GM18519 (cell line): ENCODE data around the gene ZMYND8.
"Not testable (repeated sequence)": the region's sequence is repeated elsewhere in the genome, so short reads cannot be mapped to it uniquely, and the experiment has no call there.

Experiments used
- ATAC-seq: cut with Tn5 transposase; IDR thresholded peaks from one replicate; pipeline ENCODE4 v1.9.1; 2021; ENCODE audit warnings: mild to moderate bottlenecking, moderate library complexity; ENCODE audit not compliant: unreplicated experiment, low FRiP score

Gene ZMYND8

DNA sequence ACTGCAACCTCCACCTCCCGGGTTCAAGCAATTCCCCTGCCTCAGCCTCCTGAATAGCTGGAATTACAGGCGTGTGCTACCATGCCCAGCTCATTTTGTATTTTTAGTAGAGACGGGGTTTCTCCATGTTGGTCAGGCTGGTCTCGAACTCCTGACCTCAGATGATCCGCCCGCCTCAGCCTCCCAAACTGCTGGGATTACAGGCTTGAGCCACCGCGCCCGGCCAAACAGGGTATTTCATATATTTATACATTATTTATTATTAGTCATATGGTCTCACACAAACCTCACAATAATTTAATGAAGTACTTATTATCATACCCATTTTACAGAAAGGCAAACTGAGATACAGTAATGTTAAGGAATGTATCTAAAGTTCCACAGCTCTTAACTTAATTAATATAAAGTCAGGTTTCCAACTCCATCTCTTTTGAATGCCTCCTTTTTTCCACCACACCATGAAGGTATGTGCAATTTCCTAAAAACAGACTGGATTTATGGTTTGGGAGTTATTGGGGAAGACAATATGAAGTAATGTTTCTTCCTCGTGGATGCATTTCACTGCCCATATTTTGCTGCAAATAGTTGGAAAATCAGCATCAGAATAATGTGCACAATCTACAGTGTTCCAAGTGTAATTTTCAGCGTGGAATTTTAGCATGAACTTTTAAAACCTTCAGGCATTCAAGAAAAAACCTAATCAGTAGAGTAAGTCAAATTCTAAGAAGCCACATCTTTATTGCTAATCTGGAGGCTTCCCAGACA is 65.7 kb downstream of the ZMYND8 start:
- ATAC-seq, result no peak

DNA sequence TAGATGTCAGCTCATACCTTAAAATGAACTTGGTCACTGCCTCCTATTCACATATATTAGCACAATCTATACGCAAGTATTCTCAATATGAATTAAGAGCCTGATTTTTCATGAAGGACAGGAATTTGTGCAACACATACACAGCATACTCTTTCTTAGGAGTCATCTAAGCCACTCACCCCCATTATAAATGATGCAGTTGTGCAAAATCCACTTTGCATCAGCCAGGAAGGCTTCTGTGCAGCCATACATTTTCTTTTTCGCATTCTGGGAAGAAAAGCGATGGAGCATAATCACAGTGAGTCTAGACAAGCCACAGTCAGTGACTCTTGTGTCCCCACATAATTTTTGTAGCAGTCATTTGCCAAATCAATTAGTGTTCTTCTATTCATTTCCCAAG is 66.5 kb downstream of the ZMYND8 start:
- no peak for ATAC-seq

DNA sequence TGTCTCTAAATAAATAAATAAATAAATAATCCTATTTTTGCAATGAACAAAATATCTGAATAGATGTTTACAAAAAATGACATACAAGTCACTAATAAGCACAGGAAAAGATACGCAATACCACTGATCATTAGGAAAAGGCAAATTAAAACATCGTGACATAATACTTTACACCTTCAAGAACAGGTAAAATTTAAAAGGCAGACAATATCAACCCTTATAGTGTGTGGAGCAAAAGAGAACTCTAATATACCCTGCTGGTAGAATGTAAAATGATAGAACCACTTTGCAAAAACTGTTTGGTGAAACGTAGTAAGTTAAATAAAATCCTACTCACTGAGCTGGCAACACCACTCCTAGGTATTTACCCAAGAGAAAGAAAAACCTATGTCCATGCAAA is 67.4 kb downstream of the ZMYND8 start:
- ATAC-seq, result no peak

DNA sequence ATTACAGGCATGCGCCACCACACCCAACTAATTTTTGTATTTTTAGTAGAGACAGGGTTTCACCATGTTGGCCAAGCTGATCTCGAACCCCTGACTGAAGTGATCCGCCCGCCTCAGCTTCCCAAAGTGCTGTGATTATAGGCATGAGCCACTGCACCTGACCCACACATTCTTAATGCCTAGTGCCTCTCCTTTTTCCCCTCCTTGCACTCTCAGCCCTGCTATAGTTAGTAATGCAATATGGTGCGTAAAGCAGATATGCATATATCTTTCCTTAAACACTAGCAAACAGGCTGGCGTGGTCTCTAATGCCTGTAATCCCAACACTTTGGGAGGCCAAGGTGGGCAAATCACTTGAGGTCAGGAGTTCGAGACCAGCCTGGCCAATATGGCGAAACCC is 68.0 kb downstream of the ZMYND8 start:
- not testable (repeated sequence) for ATAC-seq

DNA sequence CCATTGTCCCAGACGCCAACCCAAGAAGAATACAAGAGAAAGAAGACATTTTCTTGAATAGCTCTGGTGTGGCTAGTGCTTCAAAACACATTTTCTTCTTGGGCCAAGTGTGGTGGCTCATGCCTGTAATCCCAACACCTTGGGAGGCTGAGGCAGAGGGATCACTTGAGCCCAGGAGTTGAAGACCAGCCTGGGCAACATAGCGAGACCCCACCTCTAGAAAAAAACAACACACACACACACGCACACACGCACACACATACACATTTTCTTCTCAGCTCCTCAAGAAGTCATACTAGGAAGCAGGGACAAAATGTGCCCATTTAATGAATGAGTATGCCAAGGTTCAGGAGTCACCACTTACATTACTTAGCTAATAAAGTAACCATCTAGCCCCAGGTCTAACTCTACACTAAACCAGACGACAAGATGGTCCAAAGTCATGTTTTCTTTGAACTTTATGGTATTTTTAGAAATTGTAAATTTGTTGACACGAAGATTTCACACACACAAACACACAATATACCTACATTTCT is 68.8 kb downstream of the ZMYND8 start:
- no peak for ATAC-seq

DNA sequence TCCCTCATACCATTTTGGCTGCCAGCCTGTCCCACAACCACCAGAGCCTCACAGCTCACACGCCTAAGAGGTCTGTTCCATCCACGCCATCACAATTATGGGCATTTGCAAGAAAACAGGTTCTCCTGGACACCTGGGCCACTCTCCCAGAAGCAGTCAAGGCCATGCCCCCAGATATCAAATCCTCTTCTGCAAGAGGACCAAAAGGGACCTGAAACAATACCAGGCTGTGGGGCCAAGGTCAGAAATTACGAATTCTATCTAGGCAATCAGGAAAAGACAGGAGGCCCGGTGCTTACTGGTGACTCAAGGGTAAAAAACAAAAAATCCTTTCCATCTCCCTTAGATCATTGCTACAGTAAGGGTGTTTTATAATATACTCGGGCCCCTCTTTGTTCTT is 69.8 kb downstream of the ZMYND8 start:
- ATAC-seq, result no peak

DNA sequence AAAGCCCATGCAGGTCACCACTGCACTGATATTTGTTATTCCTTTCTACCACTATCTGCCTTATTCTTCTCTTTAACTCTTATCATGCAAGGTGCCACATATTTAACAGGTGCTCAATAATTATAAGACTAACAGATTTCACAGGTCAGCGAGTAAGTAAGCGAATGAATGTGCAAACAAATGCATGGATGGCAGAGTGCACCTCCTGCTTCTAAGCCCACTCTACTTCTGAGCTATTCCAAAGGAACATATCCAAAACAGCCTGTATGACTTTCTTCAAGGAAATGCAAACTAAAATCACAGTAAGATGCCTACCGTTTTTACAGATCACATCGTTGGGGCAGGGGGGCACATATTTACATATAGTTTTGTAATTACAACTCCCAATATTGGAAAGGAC is 71.3 kb downstream of the ZMYND8 start:
- ATAC-seq, result no peak

DNA sequence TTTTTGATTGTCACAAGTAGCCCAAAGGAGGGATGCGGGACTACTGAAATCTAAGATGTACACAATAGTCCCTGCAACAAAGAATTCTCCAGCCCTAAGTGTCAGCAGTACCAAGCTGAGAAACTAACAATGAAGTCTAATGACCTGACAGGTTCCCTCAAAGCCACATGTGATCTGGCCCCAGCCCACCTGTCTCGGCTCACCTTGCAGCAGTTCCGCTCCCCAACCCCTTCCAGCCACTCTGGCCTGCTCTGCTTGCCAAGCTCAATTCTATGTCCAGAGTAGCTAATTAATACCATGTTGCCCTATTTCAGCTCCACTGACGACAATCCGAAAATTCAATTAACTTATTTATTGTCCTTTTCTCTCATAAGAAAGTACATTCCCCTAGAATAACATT is 72.1 kb downstream of the ZMYND8 start:
- ATAC-seq, result no peak

DNA sequence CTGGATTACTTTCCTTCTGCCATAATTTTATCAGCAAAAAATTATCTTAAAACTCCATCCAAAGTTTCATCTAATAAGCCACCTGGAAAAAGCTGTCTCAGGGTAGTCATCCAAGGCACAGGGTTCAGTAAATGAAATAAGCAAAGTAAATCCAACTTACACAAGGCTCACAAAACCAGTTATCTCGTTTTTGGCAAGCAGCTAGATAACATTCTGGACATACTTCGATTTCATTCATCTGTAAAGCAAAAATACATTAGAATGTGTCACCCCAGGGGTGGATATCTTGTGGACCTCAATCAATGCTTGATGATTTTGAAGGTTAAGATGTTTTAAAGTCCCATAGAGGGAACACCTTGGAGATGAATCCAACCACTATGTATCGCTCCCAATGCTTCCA is 73.1 kb downstream of the ZMYND8 start:
- no peak for ATAC-seq

DNA sequence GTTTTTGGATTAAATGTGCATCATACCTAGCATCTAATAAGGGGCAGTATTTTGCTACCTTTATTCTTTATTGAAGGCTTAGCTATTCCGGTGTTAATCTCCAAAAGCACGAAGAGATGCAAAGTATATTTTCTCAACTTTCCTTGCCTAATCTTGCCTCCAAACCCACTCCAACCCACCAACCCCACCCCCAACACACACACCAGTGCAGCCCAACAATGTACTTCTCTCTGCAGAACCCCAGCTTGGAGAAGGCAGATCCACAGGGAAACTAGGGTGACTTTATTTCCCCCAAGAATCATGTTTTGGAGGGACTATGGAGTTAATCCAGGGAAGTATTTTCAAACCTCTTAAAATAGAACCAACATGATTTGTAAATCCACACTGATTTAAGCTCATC is 73.6 kb downstream of the ZMYND8 start:
- no peak for ATAC-seq

DNA sequence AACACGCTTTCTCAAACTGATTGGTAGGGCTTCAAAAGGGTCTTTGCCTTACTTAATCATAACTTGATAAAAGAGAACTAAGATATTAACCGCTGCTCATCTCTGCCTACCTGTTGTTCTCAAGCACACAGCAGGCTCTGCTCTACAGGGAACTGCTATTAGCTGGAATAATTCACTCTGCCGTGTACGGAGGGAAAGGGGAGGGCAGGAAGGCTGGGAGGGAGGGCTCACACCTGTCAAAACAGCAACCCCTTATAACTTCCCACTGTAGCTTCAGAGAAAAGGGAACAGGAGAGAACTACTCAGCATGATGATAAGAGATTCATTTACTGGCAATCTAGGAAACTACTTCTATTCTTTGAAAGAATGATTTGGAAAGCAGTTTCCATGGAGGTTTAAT is 75.1 kb downstream of the ZMYND8 start:
- no peak for ATAC-seq

DNA sequence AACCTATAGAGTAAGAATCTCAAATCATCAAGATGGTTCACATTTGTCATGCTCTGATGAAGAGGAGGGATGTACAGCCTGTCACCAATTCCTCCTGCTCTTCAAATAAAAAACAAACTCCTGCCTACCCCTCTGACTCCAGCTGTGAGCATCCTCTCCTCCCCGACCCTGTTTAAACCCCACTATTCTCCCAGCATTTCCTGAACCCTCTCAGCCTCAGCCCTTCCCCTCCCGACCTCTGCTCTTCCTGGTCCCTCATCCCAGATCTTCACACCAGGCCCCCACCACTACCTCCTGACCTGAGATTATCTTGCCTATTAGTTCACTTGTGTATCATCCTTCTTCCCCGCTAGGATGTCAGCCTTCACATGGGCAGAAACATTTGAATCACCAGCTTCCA is 75.8 kb downstream of the ZMYND8 start:
- ATAC-seq, result no peak

DNA sequence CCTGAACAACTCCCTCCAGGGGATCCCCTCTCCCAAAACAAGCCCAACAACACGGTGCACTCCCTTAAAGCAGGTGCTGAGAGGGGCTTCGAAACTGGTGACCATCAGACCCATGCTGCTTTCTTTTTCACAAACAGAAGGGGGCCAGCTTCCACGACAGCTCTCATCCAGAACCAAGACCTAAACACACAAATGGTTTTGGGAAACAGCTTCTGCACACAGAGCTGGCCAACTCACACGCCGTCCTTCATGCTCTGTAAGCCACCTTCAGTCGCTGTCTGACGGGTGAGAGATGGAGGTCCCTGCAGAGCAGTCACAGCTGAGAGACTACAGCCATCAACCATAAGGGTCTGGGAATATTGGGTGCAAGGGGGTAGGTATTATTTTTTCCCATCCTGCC is 76.3 kb downstream of the ZMYND8 start:
- no peak for ATAC-seq

DNA sequence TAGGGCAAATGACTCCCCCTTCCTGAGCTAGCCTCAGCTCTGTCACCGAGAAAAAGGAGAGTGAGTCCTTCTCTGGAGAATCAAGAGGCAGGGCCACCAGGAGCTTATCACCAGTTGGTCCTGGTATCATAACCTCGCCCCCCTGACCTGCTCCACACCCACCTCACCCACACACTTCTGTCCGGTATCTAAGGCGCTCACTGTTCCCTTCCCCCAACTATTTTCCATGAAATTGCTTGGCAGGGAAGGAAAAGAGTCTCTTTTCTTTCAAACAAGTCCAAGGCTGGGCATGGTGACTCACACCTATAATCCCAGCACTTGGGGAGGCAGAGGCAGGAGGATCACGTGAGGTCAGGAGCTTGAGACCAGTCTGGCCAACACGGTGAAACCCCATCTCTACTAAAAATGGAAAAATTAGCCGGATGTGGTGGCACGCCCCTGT is 77.6 kb downstream of the ZMYND8 start:
- no peak for ATAC-seq

DNA sequence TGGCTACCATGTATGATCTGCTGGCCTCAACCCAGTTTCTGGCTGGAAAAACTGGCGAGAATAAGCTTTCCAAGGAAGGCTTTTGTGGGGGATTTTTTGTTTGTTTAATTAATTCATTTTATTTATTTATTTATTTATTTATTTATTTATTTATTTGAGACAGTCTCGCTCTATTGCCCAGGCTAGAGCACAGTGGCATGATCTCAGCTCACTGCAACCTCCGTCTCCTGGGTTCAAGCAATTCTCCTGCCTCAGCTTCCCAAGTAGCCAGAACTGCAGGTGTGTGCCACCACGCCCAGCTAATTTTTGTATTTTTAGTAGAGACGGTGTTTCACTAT is 79.0 kb downstream of the ZMYND8 start:
- ATAC-seq, result not testable (repeated sequence)

DNA sequence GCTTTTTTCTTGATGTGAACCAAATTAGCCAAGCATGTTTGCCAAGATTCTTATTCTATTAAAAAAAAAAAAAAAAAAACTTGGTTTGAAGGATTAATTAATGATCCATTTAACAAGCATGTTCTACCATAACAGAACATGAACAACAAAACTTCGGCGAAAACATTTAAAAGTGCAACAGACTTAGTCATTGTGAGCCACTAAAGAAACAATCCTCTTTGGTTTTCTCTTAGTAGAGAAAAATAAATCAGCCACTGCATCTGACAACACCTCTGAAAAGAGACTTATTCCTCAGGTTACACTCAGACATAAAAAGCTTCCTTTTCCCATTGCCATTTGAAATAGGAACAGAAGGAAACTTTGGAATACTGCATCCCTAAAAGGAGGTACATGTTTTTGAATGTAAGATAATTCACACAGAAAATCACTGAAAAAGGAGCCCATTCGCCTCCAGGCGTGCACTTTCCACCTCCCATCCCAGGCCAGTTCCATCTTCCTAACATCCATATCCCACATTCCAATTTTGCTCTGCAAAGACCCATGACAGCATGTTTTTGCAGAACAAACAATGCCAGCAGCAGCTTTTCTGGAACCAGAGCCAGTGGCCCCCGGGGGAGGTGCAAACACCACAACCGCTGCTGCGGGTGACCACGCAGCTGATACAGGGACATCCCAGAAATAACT is 79.5 kb downstream of the ZMYND8 start:
- ATAC-seq, result no peak

DNA sequence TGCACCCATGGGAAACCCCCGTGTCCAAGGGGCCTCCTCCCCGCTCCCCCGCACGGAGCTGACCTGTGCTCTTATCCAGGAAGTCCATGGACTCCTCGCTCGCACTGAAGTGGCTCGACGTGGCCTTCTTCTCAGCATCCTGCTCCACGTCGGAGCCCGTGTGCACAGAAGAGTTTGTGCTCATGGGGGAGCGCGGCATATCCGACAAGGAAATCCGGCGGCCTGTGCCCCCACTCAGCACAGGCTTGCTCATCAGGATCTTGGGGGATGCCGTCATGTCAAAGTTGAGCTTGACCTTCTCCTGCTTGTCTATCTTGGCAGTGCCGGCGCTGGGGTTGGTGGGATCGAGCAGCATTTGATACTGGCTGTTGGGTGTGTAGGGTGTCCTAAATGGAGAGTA is 80.2 kb downstream of the ZMYND8 start:
- no peak for ATAC-seq

DNA sequence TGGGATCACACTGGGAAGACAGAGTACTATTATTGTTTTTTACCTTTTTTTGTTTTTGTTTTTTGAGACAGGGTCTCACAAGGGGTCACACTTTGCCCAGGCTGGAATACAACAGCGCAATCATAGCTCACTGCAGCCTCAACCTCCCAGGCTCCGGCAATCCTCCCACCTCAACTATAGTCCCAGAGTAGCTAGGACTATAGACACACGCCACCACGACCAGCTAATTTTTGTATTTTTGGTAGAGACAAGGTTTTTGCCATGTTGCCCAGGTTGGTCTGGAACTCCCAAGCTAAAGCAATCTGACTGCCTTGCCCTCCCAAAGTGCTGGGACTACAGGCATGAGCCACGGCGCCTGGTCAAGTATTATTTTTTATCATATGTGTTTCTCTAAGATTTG is 81.0 kb downstream of the ZMYND8 start:
- no peak for ATAC-seq

DNA sequence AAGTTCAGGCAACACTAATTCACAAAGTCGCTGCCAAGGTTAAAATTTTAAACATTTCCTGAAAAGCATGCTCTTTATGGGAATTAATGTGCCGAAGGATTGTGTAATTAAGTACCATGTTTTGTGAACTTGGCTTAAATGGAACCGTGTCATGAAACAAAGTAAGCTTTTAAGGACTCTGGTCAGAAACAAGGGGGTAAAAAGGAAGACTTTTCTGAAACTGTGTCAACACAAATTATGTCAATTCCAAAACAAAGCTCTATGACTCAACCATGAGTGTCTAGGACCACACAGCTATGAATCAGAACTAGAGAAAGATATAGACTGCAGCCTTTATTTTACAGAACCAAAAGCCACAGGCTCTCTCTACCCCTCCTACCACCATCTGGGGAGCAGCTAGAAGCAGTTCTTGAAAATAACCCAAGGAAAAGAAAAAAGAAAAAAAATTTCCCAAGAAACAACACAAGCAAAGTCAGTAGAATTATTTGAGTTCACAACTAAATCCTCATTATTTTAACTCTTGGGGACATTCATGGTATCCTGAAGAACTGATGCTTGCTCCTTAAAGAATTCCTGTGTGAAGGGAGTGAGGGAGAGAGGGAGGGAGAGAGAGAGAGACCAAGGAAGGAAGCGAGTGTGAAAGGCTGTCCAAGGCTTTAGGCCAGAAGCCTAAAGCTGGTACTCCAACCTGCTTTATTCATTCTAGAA is 81.9 kb downstream of the ZMYND8 start:
- no peak for ATAC-seq

DNA sequence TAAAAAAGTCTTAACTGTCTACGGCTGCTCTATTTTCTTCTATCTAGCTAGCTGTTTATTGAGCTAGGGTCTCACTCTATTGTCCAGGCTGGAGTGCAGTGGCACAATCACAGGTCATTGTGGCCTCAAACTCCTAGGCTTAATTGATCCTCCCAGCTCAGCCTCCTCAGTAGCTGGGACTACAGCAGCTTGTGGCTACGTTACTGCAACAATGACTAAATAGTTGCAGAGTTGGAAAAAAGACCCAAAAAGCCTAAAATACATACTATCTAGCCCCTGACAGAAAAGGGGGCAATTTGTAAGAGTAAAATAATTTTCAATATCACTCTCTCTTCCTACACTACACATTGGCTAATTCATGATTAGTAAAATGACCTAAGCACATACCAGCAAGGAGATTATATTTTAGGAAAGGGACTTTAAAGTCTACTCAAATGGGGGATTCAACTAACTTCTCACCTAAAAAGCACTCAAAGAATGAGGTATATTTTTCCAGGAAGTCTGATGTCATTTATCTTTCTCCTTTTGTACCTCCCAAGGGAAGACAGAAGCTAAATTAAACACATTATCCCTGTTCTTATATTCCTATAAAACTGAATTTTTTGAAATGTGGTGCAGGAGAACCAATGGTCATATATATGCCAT is 82.8 kb downstream of the ZMYND8 start:
- ATAC-seq, result no peak
